Cortex of kidney (tissue), 1 donor: ENCODE data around the gene CIAO3.
"Not testable (repeated sequence)": the region's sequence is repeated elsewhere in the genome, so short reads cannot be mapped to it uniquely, and the experiment has no call there.

ENCODE experiments used
- DNase-seq: peaks from one replicate; lab custom pipeline; 2025; lab: John Stamatoyannopoulos, UW

The CIAO3 gene

DNA sequence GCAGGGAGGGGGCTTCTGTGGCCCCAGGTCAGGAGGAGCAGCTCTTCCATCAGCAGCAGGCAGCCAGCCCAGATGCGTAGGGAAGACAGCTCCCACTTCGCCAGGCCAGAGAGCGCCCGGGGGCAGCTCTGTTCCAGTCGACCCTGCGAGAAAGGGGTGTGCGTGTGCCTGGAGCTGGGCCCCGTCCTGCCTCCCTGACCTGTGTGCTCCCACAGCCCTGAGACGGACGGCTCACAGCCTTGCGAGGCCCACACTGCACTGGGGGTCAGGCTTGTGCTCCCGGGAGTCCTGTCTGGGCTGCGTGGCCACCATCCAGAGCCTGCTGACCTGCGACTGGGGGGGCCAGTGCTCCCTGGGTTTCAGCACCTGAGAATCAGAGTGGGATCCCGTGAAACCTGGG, 19.3 kb upstream of the CIAO3 start:
- DNase-seq, result no peak

DNA sequence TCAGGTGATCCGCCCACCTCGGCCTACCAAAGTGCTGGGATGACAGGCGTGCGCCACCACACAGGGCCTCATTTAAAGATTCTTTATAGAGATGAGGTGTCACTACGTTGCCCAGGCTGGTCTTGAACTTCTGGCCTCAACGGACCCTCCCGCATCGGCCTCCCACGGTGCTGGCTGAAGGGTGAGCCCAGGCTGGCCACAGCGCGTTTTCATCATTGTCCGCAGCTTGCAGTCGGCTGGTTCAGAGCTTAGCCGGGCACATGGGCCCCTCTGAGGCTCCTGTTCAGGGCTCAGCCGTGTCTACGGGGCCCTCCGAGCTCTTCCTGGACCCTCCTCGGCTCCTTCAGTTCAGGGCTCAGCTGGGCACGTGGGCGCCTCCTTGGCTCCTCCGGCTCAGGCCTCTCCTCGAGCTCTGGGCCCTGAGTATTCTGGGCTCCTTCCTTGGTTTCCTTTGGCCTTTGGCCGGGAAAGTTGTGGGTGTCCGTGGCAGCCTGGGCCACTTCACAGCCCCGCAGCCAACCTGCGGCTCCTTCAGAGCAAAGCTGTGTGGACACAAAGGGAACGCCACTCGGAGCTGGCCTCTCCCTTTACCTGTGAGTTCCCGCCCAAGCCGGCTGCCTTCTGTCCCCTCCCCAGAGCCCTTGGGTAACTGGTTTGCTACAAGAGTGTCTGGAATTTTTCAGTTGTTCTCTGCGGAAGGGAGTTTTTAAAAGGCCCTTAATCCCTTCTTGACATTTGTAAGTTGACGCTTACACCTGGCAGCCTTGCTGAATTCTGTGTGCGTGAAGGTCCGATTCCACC, 18.5 kb upstream of the CIAO3 start:
- DNase-seq, result no peak

DNA sequence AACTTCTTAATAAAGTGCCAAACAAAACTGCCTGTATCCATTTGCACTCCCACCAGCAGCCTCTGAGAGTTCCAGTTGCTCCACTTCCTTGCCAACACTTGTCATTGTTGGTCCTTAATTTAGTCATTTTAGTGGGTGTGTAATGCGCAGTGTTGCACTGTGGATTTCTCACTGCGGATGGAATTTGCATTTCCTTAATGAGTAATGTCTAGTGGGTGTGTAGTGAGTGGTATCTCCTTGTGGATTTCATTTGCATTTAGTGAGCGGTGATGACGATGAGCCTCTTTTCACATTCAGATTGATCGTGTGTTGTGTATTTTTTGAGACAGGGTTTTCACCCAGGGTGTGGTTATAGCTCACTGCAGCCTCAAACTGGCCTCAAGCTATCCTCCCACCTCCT, 15.6 kb upstream of the CIAO3 start:
- DNase-seq, result no peak

DNA sequence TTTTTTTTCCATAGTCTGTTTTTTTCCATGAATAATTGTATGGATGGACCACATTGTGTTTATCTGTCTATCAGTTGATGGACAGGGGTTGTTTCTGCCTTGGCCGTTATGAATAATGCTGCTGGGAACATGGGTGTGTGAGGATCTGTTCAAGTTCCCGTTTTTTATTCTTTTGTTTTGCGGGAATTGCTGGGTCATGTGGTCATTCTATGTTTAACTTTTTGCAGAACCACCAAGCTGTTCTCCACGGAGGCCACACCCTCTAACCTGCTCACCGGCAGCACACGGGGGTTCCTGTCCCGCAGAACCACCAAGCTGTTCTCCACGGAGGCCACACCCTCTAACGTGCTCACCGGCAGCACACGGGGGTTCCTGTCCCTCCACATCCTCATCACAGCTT, 13.9 kb upstream of the CIAO3 start:
- no peak for DNase-seq

DNA sequence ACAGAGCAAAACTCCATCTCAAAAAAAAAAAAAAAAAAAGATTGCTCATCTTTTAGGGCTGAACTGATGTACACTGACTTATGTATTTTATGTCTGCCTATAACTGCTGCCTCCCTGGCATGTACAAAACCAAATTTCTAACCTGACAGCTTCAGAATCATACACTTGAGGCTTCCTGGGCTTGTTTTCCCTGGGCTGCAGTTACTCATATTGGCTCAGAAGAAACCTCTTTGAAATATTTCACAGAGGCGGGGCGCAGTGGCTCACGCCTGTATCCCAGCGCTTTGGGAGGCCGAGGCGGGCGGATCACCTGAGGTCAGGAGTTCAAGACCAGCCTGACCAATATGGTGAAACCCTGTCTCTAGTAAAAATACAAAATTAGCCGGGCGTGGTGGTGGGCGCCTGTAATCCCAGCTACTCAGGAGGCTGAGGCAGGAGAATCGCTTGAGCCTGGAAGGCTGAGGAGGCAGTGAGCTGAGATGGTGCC, 13.4 kb upstream of the CIAO3 start:
- not testable (repeated sequence) for DNase-seq

DNA sequence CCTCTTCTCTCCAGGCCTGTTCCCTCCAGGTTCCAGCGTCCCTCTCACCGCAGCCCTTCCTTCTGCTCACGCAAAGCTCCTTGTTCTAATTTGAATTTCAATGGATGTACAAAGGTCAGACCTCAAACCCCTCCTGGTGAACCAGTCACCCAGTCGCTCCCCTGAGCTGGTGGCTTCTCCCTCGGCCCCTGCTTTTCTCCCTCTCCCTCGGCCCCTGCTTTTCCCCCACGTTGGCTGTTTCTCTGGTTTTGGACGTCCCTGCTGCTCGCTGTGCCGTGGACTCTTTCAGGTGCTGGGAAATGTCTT, 11.2 kb upstream of the CIAO3 start:
- DNase-seq, result no peak

DNA sequence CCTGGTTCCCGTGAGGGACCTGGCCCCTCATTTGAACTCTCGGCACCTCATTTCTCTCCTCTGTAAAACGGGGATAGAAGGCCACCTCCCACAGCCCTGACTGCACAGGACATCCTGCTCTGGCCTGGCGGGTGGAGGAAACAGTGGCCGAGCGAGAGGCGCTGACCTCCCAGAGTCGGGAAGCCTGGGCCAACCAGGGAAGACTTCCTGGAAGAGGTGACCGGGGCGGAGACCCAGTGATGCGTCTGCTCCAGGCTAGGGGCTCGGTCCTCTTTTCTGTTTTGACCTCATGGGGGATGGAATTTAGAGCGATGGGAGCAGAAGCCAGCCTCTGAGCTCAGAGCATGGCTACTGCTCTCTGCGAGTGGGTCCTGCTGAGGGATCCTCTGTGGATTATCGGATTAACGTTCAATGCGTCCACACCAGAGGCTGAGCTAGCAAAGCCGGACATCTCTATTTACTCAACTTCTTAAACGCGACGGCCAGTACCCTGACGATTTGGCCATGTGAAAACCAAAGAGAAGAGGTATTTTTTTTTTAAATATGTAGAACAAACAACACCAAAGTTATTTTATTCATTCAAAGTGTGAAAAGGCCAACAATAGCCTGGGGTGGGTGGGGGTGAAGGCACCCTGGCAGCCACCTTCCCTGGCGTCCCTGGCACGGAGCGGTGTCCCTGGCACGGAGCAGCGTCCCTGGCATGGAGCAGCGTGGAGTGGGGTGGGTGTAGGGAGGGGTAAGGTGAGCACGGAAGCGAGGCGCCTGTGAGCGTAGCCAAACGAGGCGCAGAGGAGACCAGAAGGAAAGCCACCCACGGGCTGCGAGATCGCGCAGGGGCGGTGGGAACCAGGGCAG, 10.6 kb upstream of the CIAO3 start:
- no peak for DNase-seq

DNA sequence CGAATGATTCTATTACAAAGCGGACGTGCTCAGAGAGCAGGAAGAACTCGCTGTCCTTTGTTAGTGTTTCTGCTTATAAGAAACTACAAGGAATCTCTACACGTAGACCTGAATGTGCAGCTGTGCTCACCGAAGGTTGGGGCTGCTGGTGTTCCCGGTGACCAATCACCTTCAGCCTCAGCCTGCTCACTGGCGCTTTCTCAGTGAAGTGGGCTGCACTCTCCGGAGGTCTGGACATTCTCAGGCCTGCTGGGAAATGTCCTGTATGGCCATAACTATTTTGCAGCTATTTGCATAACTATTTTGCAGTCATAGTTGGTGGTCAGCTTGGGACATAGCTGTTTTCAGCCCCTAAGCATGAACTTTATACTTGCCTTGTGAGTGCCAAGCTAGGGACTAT, 9.7 kb upstream of the CIAO3 start:
- DNase-seq, result no peak

DNA sequence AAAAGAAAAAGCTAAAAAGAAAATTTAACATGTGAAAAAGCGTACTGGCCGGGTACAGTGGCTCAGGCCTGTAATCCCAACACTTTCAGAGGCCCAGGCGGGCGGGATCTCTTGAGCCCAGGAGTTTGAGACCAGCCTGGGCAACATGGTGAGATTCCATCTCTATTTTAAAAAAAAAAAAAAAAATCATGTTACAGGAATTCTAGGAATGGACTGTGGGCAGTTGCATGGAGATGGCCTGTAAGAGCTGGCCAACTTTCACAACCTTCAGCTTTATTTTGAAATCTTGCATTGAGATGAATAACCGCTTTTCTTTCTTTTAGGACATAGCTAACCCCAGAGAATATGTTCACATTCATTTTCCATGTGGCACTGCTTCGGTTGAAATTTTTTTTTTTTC, 8.2 kb upstream of the CIAO3 start:
- no peak for DNase-seq

DNA sequence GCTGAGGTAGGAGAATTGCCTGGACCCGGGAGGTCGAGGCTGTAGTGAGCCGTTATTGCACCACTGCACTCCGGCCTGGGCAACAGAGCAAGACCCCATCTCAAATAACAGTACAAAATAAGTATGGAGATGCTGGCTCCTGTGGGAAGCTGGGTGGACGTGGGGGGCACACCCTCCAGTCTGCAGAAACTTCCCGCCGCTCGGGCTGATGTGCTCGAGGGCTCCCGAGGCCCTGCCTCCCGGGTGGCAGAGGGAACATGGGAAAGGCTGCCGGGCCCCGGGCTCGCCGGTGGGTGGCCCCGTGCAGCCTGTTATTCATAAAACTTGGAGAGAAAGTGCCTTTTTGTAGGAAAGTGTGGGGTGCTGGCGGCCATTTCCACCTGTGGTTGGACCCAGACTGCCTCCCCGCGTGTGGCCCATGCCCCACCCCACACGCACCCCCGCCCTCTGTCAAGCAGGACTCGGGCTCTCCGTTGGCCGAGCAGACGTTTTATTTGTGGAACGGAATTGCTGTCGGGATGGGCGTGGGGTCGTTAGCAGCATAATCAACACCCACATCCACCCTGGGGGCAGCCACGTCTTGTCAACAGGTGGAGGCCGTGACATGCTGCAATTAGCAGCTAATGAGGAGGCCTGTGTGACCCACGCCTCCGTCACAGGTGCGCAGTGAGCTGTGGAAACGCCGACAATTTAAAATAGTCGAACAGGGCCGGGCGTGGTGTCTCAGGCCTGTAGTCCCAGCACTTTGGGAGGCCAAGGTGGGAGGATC, 7.4 kb upstream of the CIAO3 start:
- DNase-seq, result no peak

DNA sequence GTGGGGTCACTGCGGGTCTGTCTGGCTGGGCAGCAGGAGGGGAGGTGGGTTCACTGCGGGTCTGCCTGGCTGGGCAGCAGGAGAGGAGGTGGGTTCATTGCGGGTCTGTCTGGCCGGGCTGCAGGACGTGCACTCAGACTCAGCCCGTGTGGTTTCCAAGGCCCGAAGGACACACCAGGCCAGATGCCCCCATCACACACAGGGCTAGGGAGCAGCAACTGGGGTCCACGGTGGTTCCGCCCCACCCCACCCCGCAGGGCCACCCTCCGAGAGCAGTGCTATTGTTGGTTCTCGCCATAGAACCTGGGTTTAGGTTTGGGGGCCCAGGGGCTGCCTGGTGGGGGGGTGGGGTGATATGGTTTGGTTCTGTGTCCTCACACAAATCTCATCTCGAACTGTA, 5.8 kb upstream of the CIAO3 start:
- no peak for DNase-seq

DNA sequence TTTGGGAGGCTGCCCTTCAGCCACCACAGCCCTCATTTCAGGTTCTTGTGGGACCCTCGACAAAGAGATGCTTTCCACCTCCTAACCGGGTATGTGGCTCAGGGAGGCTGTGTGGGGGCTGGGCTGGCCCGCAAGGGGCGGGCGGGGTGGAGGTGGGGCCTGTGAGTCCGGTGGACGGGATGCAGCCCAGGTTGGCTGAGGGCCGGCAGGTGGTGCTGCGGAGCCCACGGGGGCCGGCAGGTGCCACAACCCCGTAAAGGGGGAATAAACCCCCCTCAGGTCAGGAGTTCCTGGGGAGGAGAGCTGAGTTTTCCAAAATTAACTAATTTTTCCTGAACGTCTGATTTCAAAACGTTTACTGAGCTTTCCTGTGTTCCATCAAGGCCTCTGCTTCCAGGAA, 4.9 kb upstream of the CIAO3 start:
- DNase-seq, result no peak

DNA sequence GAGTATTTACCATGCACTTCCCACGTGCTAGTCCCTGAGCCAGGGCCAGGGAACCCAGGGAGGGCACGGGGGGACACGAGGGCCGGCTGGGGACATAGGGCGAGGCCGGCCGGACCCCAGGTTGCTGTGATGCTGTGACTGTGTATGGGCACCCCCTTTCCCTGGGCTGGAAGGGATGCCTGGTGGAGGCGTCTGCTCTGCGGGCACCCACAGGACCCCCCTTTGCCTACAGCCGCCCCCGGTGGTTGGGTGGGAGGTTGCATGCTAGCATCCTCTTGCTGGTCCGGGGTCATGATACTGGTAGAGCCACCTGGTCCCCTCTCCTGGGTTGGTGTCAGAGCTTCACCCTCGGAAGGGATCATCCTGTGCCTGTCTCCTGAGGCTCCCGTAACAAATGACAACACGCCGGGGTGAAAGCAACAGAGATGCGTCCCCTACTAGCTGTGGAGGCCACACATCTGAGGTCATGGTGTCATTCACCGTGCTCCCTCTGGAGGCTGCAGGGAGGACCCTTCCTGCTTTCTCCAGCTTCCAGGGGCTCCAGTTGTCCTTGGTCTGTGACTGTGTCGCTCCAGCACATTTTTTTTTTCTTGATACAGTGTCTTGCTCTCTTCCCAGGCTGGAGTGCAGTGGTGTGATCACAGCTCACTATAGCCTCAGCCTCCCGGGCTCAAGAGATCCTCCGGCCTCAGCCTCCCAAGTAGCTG, 3.1 kb upstream of the CIAO3 start:
- no peak for DNase-seq

DNA sequence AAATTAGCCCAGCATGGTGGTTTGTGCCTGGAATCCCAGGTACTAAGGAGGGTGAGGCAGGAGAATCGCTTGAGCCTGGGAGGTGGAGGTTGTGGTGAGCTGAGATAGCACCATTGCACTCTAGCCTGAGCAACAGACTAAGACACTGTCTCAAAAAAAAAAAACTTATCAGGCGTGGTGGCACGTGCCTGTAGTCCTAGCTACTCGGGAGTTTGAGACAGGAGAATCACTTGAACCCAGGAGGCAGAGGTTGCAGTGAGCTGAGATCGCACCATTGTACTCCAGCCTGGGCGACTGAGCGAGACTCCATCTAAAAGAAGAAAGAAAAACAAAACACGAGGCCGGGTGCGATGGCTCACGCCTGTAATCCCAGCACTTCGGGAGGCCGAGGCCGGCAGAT, 2.1 kb upstream of the CIAO3 start:
- DNase-seq, result not testable (repeated sequence)

DNA sequence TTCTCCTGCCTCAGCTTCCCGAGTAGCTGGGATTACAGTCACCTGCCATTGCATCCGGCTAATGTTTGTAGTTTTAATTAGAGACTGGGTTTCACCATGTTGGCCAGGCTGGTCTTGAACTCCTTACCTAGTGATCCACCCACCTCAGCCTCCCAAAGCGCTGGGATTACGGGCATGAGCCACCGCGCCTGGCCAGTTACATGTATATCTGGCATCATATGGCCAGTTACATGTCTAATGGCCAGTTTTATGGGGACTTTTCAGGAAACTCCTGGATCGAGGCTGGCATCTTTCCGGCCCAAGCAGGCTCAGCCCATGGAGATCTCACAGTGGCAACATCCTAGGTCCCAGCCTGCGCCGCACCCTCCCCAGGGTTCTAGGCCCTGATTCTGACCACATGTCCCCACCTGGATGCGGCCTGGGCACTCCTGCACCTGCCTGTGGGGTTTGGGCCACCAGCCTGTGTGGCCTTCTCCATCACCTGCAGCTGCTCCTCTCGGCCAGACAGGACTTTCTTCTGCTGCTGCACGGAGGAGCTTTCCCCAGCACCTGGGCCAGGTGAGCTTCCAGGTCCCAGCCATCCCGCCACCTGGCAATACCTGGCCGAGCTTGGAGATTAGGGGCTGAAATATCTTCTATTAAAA, 1.3 kb upstream of the CIAO3 start:
- DNase-seq, result no peak

DNA sequence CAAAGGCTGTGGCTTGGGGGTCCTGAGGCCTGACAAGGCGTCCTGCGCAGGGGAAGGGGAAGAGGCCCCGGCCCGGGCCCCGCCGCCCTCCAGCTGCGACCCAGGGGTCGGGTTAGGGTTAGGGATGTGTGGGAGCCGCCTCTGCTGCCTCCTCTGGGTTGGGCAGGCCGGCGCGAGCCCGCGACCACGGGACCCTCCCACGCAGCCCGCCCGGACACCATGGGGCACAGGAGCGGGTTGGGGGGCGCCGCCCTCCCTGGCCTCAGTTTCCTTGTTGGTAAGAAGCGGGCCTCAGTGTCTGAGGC, 386 bp downstream of the CIAO3 start:
- no peak for DNase-seq

DNA sequence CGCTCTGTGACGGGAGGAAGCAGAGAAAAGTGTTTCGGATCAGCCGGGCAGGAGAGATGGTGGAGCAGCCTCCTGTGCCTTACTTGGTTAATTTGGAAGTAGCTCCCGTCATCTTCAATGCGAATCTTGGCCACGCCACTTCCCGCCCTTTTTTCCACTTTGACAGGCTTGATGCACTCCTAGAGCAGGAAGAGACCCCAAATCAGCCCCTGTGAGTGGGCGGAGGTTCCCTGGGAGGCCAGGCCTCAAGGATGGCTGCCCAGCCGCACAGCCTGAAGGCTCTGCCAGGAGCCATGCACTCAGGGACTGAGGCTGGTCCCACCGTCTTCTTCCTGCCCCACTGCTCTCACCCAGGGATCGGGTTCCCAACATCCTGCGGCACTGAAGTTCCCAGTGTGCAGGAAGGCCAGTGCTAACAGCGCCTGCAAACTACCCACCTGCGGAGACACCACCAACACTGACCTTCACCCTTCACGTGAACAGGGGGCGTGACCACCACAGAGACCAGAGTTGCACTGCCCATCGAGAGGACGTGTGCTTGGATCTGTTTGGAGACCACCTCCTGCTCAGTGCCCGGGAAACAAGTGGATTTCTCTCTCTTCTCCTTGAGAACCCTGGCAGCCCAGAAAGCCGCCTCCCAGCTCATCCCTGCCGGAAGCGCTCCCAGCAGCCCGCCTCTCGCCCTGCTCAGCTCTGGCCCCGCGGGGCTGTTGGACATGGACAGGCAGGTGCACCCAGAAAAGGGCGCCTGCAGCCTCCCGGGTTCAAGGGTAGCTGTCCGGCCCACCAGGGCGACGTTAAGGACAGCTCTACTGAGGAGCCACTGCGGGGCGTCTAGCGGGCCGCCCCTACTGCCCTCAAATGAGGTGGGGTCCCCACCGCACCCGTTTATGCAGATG, 988 bp downstream of the CIAO3 start:
- no peak for DNase-seq

DNA sequence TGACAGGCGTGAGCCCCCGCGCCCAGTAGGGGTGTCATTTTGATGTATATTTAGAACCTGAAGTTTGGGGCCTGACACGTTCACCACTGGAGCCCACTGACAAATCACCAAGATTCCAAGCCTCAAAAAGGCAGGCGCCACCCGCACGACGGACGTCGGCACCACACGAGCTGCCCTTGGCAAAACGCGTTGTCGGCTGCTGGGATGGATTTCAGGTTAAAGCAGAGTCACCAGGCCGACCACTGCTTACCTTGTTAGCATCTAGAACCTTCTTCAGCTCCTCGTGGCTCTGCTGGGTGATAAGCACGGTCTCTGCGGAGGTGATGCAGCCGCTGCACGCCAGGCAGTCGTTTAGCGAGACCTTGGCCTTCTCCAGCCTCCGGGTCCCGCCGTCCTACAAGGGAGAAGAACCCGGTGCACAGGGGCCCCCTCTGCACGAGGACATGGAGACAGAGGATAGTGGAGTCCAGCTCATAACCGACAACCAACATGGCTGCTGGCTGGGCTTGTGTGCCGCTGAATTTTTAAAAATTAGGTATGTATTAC, 3.8 kb downstream of the CIAO3 start:
- no peak for DNase-seq

DNA sequence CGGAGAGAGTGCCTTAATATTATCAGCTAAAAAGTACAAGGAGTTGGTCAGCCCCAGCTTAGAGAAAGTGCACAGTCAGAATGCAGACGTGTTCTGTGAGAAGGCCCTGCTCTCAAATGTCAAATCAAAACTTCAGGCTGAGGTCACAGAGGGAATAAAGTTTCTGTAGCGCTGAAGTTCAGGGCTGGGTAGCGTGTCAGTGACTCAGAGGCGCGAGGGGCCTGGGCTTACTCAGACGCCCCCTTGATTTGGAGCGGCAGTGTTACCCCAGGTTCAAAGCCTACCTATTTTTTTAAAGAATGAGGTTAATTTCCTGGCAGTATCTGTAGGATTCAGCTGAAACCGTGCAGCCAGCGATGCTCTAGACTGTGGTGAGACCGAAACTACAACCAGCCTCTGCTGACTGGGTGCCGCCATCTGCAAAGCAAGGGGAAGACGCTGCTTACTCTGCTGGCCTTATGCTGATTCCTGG, 4.8 kb downstream of the CIAO3 start:
- no peak for DNase-seq
